Large intestine (tissue), 3 donors: Measurements from ENCODE around the gene CATSPER3. TPM values are rescaled to one million over a fixed set of nuclear protein-coding genes. Genes with fewer than 3 reads are reported as not detected.

Experiments used
- DNase-seq, 2 donors: peaks; one replicate each; pipeline versions ENCODE4 v3.0.0 to v3.0.0-alpha.2; 2013
- H3K27ac ChIP-seq: one replicate; pipeline ENCODE4 v1.5.1; 2013; ENCODE audit warnings: low read length
- H3K27me3 ChIP-seq: 2 replicates; pipeline ENCODE4 v1.6.1; 2013; ENCODE audit warnings: low read length; ENCODE audit not compliant: control insufficient read depth, insufficient read depth
- H3K36me3 ChIP-seq: 2 replicates; pipeline ENCODE4 v1.6.1; 2013; ENCODE audit warnings: low read length; ENCODE audit not compliant: control insufficient read depth, insufficient read depth
- H3K4me1 ChIP-seq: one replicate; pipeline ENCODE4 v1.6.1; 2013; ENCODE audit warnings: low read length; ENCODE audit not compliant: control insufficient read depth, insufficient read depth
- H3K4me3 ChIP-seq: one replicate; pipeline ENCODE4 v1.5.1; 2013; ENCODE audit warnings: low read length
- H3K9me3 ChIP-seq: one replicate; pipeline ENCODE4 v1.6.1; 2013; ENCODE audit warnings: mild to moderate bottlenecking, low read depth, low read length, moderate library complexity; ENCODE audit not compliant: control insufficient read depth
- WGBS: methylation state at CpG from one replicate; pipeline ENCODE4 v1.1.5; 2013; ENCODE audit warnings: low lambda C conversion rate; ENCODE audit not compliant: insufficient coverage; 5-methylcytosine and 5-hydroxymethylcytosine counted together
- polyA plus RNA-seq: library from polyadenylated mRNA; unstranded; fragments of 120-200 nt; gene quantifications from one replicate; pipeline ENCODE4 v1.2.1, GENCODE V29; 2013

The CATSPER3 gene
- polyA plus RNA-seq, 1 donor = 1.4 TPM

- H3K27ac ChIP-seq = no peak overlapping the region
- no CpG with 5 or more reads among the region's 6 CpGs for WGBS
- H3K27me3 ChIP-seq = peaks cover 86% of the 10 kb centered on the region
- no peak overlapping the region for H3K4me3 ChIP-seq
- H3K36me3 ChIP-seq = peaks cover 4% of the 10 kb centered on the region
- peaks cover 26% of the 10 kb centered on the region for H3K9me3 ChIP-seq
- DNase-seq = no peak
- peaks cover 12% of the 10 kb centered on the region for H3K4me1 ChIP-seq
Measured at GRCh38 chr5:135035678-135036030, 67.9 kb downstream of the CATSPER3 start.

DNA sequence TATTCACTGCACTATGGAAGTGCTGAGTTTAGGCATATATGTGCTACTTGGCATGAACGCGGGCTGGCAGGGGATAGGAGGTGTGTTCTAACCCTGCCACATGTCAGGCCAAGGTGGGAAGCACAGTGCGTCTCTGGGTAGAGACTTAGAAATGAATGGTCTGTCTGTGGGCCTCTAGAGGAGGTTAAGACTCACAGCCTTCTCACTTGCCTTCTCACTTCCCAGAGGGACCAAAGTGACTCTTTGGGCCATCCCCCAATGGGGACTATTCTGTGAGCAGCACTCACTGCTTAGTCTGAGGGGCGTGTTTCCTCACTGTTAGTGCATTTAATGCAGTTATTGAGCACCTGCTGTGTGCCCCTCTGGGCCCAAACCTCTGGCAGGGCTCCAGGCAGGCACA lies 68.7 kb downstream of the CATSPER3 start:
- no CpG with 5 or more reads among the region's 4 CpGs for WGBS
- peaks cover 12% of the 10 kb centered on the region for H3K4me1 ChIP-seq
- H3K27ac ChIP-seq = no peak overlapping the region

DNA sequence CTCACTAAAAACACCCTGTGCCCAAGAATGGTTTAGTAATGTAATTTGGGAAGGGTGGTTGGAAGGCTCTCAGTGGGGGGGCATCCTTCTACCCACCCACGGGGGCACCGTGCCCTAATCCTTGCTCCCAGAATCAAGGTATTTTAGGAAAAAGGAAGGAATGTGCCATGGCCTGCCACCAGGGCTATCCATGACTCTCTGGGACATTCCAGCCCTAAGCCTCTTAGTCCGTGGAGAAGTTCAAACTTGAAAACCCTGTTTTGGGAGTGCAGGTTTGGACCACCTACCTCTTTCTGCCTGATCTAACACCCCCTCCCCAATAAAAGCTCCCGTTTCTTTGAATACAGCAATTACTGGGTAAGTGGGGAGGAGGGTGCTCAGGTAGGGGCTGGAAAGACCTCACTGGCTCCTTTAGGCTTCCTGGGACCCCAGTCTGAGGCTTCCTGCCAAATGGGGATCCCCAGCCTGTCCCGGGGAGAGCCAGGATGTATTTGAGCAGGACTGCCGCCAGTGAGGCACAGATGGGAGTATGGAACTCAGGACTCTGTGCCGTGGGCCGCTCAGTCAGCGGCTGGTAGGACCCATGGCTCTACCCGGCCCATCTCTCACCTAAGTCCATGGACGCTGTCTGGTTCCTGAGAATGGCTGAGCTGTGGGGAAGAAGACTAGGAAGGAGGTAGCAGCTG lies 70.0 kb downstream of the CATSPER3 start:
- Histone ChIP-seq H3K27ac (no peak overlapping the region), H3K27me3 (peaks cover 90% of the 10 kb centered on the region), H3K9me3 (peaks cover 22% of the 10 kb centered on the region), H3K36me3 (no peaks in the 10 kb centered on the region), H3K4me3 (no peak overlapping the region), H3K4me1 (peaks cover 12% of the 10 kb centered on the region)
- no CpG with 5 or more reads among the region's 11 CpGs for WGBS
- DNase-seq = no peak

More for the DNA sequence above, 68.7 kb downstream of the CATSPER3 start:
- Histone ChIP-seq H3K9me3 (peaks cover 24% of the 10 kb centered on the region), H3K4me3 (no peak overlapping the region), H3K36me3 (no peaks in the 10 kb centered on the region), H3K27me3 (peaks cover 86% of the 10 kb centered on the region)
- no peak for DNase-seq

- no peak overlapping the region for H3K4me3 ChIP-seq
- peaks cover 12% of the 10 kb centered on the region for H3K4me1 ChIP-seq
- H3K27me3 ChIP-seq = peaks cover 90% of the 10 kb centered on the region
- no peak overlapping the region for H3K27ac ChIP-seq
- H3K36me3 ChIP-seq = no peaks in the 10 kb centered on the region
- whole genome bisulfite sequencing = no CpG with 5 or more reads among the region's 20 CpGs
- DNase-seq = no peak
- peaks cover 22% of the 10 kb centered on the region for H3K9me3 ChIP-seq
Measured at GRCh38 chr5:135038205-135038812, 70.6 kb downstream of the CATSPER3 start.

GRCh38 chr5:135038813-135039270 lies 71.1 kb downstream of the CATSPER3 start:
- H3K4me3 ChIP-seq = no peak overlapping the region
- no CpG with 5 or more reads among the region's 42 CpGs for WGBS

DNA sequence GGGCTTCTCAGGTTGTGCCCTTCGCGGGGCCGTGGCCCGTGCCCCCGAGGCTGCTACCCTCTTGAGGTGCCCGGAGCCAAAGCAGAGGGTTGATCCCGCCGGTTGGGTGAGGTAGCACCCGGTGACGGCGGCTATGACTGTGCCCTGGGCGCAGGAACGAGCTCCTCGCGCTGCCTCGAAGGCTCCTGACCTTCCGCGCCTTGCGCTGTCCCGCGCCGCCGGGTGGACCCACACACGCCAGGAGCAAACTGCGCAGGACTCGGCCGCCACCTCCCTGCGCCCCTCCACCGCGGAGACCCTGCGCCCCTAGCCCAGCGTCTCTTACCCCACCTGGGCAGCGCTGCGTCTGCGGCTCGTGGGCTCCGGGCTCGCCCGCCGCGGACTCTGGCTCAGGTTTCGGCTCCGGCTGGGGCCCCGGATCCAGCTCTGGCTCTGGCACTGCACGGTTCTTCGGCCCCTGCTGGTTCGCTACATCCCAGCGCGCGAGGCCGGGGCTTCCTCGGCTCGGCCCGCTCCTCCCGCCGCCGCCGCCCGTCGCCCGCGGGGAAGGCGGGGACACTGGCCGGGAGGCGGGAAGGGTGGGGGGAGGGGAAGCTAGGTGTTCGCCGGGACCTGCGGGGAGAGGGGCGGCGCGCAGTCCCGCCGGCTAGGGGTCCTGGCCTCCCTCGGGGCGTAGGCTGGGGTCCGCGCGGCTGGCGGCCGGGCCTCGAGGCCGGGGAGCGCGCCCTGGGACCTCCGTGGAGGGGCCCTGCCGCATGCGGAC lies 71.7 kb downstream of the CATSPER3 start:
- peak in 1 of 2 donors; percentile 63 for DNase-seq
- Histone ChIP-seq H3K36me3 (no peaks in the 10 kb centered on the region), H3K4me1 (peaks cover 12% of the 10 kb centered on the region), H3K4me3 (peak overlapping the region; percentile 4), H3K27ac (no peak overlapping the region), H3K27me3 (peaks cover 96% of the 10 kb centered on the region), H3K9me3 (peaks cover 22% of the 10 kb centered on the region)
- WGBS = no CpG with 5 or more reads among the region's 87 CpGs

More at GRCh38 chr5:135038813-135039270, 71.1 kb downstream of the CATSPER3 start:
- no peaks in the 10 kb centered on the region for H3K36me3 ChIP-seq
- no peak for DNase-seq
- no peak overlapping the region for H3K27ac ChIP-seq
- H3K27me3 ChIP-seq = peaks cover 93% of the 10 kb centered on the region
- H3K4me1 ChIP-seq = peaks cover 12% of the 10 kb centered on the region
- H3K9me3 ChIP-seq = peaks cover 22% of the 10 kb centered on the region

GRCh38 chr5:135040034-135040332 lies 72.3 kb downstream of the CATSPER3 start:
- no peak overlapping the region for H3K27ac ChIP-seq
- WGBS = no CpG with 5 or more reads among the region's 11 CpGs
- peaks cover 8% of the 10 kb centered on the region for H3K4me1 ChIP-seq
- H3K36me3 ChIP-seq = no peaks in the 10 kb centered on the region
- H3K4me3 ChIP-seq = no peak overlapping the region
- DNase-seq = no peak
- H3K9me3 ChIP-seq = peaks cover 22% of the 10 kb centered on the region
- H3K27me3 ChIP-seq = peaks cover 96% of the 10 kb centered on the region

GRCh38 chr5:135040333-135041144 lies 72.8 kb downstream of the CATSPER3 start:
- H3K4me1 ChIP-seq = peaks cover 7% of the 10 kb centered on the region
- no peaks in the 10 kb centered on the region for H3K36me3 ChIP-seq
- no peak overlapping the region for H3K4me3 ChIP-seq
- H3K9me3 ChIP-seq = peaks cover 22% of the 10 kb centered on the region
- H3K27me3 ChIP-seq = peaks cover 96% of the 10 kb centered on the region
- DNase-seq = no peak
- WGBS = 60% methylated on average over 1 of the region's 51 CpGs
- no peak overlapping the region for H3K27ac ChIP-seq

DNA sequence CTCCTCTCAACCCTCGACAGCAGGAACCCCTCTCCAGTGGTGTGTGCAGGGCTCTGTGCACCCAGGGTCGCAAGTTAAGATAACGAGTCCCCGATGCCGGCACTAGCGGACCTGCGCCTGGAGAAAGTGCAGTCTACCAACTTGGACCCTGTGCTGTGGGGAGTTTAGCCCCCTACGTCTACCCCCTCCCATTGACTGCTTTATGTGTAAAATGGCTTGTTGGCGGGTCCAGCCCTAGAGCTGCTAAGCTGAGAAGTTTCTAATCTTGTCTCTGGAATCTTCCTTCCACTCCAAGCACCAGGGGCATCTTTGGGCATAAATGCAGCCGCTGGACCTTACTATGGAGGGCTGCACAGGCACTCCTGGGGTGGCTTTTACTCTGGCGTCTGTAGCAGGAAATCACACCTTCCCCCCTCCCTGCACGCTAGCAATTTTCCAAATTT lies 73.5 kb downstream of the CATSPER3 start:
- DNase-seq = no peak
- Histone ChIP-seq H3K27me3 (peaks cover 93% of the 10 kb centered on the region), H3K27ac (no peak overlapping the region), H3K36me3 (no peaks in the 10 kb centered on the region), H3K4me1 (peaks cover 7% of the 10 kb centered on the region), H3K4me3 (no peak overlapping the region), H3K9me3 (peaks cover 22% of the 10 kb centered on the region)
- no CpG with 5 or more reads among the region's 12 CpGs for WGBS

- peaks cover 22% of the 10 kb centered on the region for H3K9me3 ChIP-seq
- peaks cover 90% of the 10 kb centered on the region for H3K27me3 ChIP-seq
- no peak overlapping the region for H3K27ac ChIP-seq
- DNase-seq = no peak
- WGBS = no CpG with 5 or more reads among the region's 3 CpGs
- H3K4me3 ChIP-seq = no peak overlapping the region
- peaks cover 7% of the 10 kb centered on the region for H3K4me1 ChIP-seq
- no peaks in the 10 kb centered on the region for H3K36me3 ChIP-seq
Measured at GRCh38 chr5:135041726-135042125, 74.0 kb downstream of the CATSPER3 start.
